GM13976 (cell line): ENCODE data around the gene RESP18.
A peak's percentile ranks its signal among the peaks of the same experiment; 100 is the strongest.

Experiments used
- DNase-seq: peaks from one replicate; pipeline ENCODE4 v3.0.0; 2012; ENCODE audit warnings: low spot score
- in situ Hi-C: fragments of 300-500 bp; cut with MboI; formaldehyde crosslinking; loops from one replicate; pipeline ENCODE4 v1.12.0; 2022; ENCODE audit warnings: low sequenced_read_pairs, mixed read lengths, inconsistent platforms; ENCODE audit not compliant: unreplicated experiment
- TF ChIP-seq, protein P1 (sequence below): IDR thresholded peaks from 2 replicates; pipeline ENCODE4 v1.5.1; 2012; ENCODE audit warnings: borderline replicate concordance, mild to moderate bottlenecking; ENCODE audit not compliant: insufficient read depth; ENCODE audit errors: extremely low read depth, missing control alignments, control extremely low read depth

Gene RESP18

GRCh38 chr2:219299372-219299760, 33.2 kb downstream of the RESP18 start:
- in situ Hi-C loops = loop anchor here (25.0 kb wide), 1 partner anchor 137 kb away; the partner anchor contains the start of genes NHEJ1 and SLC23A3
- peak; percentile 34 for DNase-seq

DNA sequence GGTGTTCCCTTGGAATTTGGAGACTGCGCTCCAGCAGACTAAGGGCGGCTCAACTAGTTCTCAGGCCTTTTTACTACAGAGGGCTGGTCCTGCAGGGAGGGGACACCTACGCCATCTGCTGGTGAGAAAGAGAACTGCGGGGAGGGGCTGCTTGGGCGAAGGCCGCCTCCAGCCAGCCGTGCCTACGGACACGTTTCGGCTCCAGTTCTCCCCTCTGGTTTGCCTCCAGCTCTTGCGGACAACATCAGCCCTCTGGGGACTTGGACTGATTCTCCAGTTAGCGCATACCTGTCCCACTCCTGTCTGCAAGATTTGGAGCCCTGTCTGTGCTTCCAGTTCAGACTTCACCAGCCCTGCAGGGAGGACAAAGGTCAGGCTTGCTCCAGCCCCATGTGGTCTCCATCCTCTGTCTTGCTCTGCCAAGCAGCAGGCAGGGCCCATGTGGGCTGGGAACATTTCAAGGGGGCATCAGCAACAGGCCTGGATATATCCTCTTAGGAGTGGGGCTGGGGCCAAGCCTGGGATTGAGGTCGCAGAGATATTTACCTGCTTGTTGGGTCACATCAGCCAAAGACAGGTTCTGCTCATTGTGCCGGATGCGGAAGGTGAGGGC, 33.7 kb downstream of the RESP18 start:
- TF ChIP-seq, protein P1, sequence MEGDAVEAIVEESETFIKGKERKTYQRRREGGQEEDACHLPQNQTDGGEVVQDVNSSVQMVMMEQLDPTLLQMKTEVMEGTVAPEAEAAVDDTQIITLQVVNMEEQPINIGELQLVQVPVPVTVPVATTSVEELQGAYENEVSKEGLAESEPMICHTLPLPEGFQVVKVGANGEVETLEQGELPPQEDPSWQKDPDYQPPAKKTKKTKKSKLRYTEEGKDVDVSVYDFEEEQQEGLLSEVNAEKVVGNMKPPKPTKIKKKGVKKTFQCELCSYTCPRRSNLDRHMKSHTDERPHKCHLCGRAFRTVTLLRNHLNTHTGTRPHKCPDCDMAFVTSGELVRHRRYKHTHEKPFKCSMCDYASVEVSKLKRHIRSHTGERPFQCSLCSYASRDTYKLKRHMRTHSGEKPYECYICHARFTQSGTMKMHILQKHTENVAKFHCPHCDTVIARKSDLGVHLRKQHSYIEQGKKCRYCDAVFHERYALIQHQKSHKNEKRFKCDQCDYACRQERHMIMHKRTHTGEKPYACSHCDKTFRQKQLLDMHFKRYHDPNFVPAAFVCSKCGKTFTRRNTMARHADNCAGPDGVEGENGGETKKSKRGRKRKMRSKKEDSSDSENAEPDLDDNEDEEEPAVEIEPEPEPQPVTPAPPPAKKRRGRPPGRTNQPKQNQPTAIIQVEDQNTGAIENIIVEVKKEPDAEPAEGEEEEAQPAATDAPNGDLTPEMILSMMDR = peak; percentile 99
- peak; percentile 96 for DNase-seq
- in situ Hi-C loops = loop anchor here (25.0 kb wide), 1 partner anchor 137 kb away; the partner anchor contains the start of genes NHEJ1 and SLC23A3

More at GRCh38 chr2:219299372-219299760, 33.2 kb downstream of the RESP18 start:
- TF ChIP-seq, protein P1 = no peak

DNA sequence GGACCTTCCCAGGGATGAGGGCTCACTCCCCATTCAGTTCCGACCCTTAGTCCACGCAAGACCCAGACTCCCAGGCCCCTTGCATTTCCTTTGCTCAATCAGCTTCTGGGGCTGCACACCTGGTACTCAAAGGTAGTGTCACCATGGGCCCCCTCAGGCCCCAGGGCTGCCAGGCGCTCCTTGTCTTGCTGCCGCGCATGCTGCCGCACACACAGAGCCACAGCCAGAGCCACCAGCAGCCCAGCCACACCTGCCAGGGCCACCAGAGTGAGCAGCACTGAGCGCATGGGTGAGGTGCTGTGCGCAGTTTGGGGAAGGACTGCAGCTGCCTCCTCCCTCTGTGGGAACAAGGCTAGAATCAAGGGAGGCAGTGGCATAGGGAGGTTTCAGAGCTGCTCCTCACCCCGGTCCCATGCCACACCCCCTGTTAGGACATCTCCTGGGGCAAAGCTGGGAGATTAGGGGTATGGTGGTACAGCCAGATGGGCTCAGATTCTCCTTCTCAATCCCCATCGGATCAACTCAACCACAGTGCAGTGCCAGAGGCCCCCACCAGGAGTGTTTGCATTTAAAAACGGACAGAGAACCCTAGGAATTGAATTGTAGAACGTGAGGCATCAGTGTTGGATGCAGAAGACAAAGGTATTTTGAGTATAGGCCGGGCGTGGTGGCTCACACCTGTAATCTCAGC, 34.6 kb downstream of the RESP18 start:
- in situ Hi-C loops = loop anchor here (25.0 kb wide), 1 partner anchor 136 kb away; the partner anchor contains the start of genes NHEJ1 and SLC23A3
- TF ChIP-seq, protein P1 = no peak
- peak; percentile 23 for DNase-seq

- in situ Hi-C loops = loop anchor here (25.0 kb wide), 1 partner anchor 135 kb away; the partner anchor contains the start of genes NHEJ1 and SLC23A3
- peak; percentile 22 for DNase-seq
- TF ChIP-seq, protein P1 = no peak
Observed at GRCh38 chr2:219296631-219297391, 35.7 kb downstream of the RESP18 start.

DNA sequence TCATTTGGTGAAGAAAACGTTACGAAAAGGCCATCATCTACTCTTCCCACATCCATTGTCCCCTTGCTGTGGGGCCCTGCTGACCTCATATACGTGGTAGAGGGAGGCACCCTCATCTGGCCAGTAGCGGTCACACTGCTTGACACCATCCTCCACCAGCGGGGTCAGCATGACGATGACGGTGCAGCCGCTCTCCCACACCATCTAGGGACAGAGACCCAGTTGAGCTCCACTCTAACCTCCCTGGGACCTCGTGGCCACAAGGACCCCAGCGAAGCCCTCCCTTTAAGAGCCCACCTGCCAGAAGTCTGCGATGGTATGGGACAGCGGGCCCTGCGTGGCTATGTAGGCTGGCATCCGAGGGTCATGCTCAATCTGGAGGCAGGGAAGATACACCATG, 36.4 kb downstream of the RESP18 start:
- DNase-seq = no peak
- in situ Hi-C loops = loop anchor here (25.0 kb wide), 1 partner anchor 134 kb away; the partner anchor contains the start of genes NHEJ1 and SLC23A3
- TF ChIP-seq, protein P1 = no peak
